Lower leg skin (tissue), 3 donors: ENCODE results near the gene GNG7.

Source experiments
- POLR2A ChIP-seq, 2 donors: fragments of 450-650 bp; IDR thresholded peaks; one replicate each; pipeline ENCODE4 v1.6.1; 2016 to 2017; ENCODE audit warnings: antibody characterized with exemption in 2 of 2, mild to moderate bottlenecking in 1 of 2, moderate library complexity in 1 of 2
- TF ChIP-seq, protein P1 (sequence below), 3 donors: fragments of 450-650 bp; IDR thresholded peaks; one replicate each; pipeline ENCODE4 v1.5.1; 2016; ENCODE audit warnings: antibody characterized with exemption in 3 of 3, mild to moderate bottlenecking in 3 of 3, moderate library complexity in 2 of 3

DNA sequence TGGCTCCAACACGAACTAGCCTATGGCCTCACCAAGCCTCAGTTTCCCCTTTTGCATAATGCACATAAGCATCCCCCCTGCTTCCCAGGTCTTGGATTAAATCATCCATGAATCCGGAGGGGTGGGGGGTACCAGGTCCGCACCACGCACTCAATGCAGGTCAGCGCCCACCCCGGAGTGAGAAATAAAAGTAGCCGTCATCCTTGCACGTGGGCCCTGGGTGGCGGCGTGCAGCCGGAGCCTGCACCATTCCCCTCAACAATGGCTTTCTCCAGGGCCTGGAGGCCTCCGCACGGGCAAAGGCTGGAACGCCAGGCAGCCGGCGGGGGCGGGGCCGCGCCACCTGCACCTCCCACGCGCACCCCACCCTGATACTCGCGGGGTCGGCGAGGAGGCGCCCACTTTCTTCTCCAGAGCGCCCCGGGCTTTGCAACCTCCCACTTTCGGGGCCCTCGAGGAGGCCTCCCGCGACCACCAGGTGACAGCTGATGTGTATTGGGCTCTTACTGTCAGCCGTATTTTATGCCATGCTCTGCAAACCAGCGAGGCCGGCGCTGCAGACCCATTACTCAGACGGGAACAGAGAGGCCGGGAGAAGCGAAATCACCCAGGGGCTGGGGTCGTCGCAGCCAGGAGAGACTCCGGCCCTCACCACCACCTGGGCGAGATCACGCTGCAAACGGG lies 227.3 kb downstream of the GNG7 start:
- TF ChIP-seq POLR2A (IDR thresholded peaks at IDR 0.05) = no peak
- TF ChIP-seq, protein P1, sequence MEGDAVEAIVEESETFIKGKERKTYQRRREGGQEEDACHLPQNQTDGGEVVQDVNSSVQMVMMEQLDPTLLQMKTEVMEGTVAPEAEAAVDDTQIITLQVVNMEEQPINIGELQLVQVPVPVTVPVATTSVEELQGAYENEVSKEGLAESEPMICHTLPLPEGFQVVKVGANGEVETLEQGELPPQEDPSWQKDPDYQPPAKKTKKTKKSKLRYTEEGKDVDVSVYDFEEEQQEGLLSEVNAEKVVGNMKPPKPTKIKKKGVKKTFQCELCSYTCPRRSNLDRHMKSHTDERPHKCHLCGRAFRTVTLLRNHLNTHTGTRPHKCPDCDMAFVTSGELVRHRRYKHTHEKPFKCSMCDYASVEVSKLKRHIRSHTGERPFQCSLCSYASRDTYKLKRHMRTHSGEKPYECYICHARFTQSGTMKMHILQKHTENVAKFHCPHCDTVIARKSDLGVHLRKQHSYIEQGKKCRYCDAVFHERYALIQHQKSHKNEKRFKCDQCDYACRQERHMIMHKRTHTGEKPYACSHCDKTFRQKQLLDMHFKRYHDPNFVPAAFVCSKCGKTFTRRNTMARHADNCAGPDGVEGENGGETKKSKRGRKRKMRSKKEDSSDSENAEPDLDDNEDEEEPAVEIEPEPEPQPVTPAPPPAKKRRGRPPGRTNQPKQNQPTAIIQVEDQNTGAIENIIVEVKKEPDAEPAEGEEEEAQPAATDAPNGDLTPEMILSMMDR (IDR thresholded peaks at IDR 0.05) = no peak
